Right atrium auricular region (tissue), 2 donors: Measurements from ENCODE around the gene STARD10. TPM values are rescaled to one million over a fixed set of nuclear protein-coding genes. Genes with fewer than 3 reads are reported as not detected.

Experiments used
- DNase-seq: peaks from one replicate; pipeline ENCODE4 v3.0.0-alpha.2; 2019; ENCODE audit warnings: low spot score
- H3K27ac ChIP-seq, 2 donors: fragments of 200-600 bp; sonication (generic); 1 replicate in 1 of 2; 2 replicates in 1 of 2; pipeline ENCODE4 v1.5.1; 2016 to 2019
- H3K27me3 ChIP-seq, 2 donors: fragments of 200-600 bp; sonication (generic); one replicate each; pipeline versions ENCODE4 v1.5.1 to v1.6.0; 2017 to 2019
- H3K36me3 ChIP-seq: fragments of 200-600 bp; sonication (generic); one replicate; pipeline ENCODE4 v1.5.1; 2016
- H3K4me1 ChIP-seq, 2 donors: fragments of 200-600 bp; sonication (generic); one replicate each; pipeline versions ENCODE4 v1.5.1 to v1.6.0; 2017 to 2019
- H3K4me3 ChIP-seq, 2 donors: fragments of 200-600 bp; sonication (generic); 1 replicate in 1 of 2; 2 replicates in 1 of 2; pipeline ENCODE4 v1.5.1; 2017 to 2019; ENCODE audit warnings: mild to moderate bottlenecking in 1 of 2, moderate library complexity in 1 of 2
- H3K9me3 ChIP-seq, 2 donors: fragments of 200-600 bp; sonication (generic); one replicate each; pipeline ENCODE4 v1.5.1; 2019
- CTCF ChIP-seq, 2 donors: fragments of 200-600 bp; sonication (generic); IDR thresholded peaks; one replicate each; pipeline ENCODE4 v1.5.1; 2019; ENCODE audit warnings: antibody characterized with exemption in 2 of 2
- total RNA-seq, 2 donors: library from RNA; depleted of rRNA; stranded (reverse); fragments of >200 nt; gene quantifications; one replicate each; pipeline ENCODE4 v1.1.0, GENCODE V29; 2016

Gene STARD10
- total RNA-seq, 2 donors from 2014 or later: 77.0 to 112 TPM

GRCh38 chr11:72738199-72739141 is 55.4 kb downstream of the STARD10 start:
- Histone ChIP-seq H3K27ac (peak overlapping the region; percentile 52 to 71), H3K4me1 (peaks cover 0 to 88% of the 10 kb centered on the region in 2 donors), H3K4me3 (peak overlapping the region; percentile 16 to 19), H3K27me3 (no peaks in the 10 kb centered on the region), H3K36me3 (no peaks in the 10 kb centered on the region), H3K9me3 (no peaks in the 10 kb centered on the region)
- no peak for TF ChIP-seq CTCF (IDR thresholded peaks at IDR 0.05)
- peak; percentile 79 for DNase-seq

GRCh38 chr11:72737336-72737735 is 56.5 kb downstream of the STARD10 start:
- Histone ChIP-seq H3K27ac (peak overlapping the region; percentile 68 to 71), H3K4me3 (no peak overlapping the region), H3K4me1 (peaks cover 0 to 78% of the 10 kb centered on the region in 2 donors), H3K36me3 (no peaks in the 10 kb centered on the region), H3K9me3 (no peaks in the 10 kb centered on the region), H3K27me3 (no peaks in the 10 kb centered on the region)
- no peak for DNase-seq
- TF ChIP-seq CTCF (IDR thresholded peaks at IDR 0.05): no peak

GRCh38 chr11:72736452-72737069 is 57.3 kb downstream of the STARD10 start:
- no peak for DNase-seq
- Histone ChIP-seq H3K36me3 (no peaks in the 10 kb centered on the region), H3K9me3 (no peaks in the 10 kb centered on the region), H3K27me3 (no peaks in the 10 kb centered on the region), H3K4me1 (peaks cover 0 to 70% of the 10 kb centered on the region in 2 donors), H3K27ac (peak overlapping the region; percentile 68 to 71), H3K4me3 (no peak overlapping the region)
- no peak for TF ChIP-seq CTCF (IDR thresholded peaks at IDR 0.05)

- TF ChIP-seq CTCF (IDR thresholded peaks at IDR 0.05): no peak
- Histone ChIP-seq H3K4me1 (peaks cover 0 to 60% of the 10 kb centered on the region in 2 donors), H3K36me3 (no peaks in the 10 kb centered on the region), H3K9me3 (no peaks in the 10 kb centered on the region), H3K4me3 (no peak overlapping the region), H3K27me3 (no peaks in the 10 kb centered on the region), H3K27ac (peak overlapping the region; percentile 68 to 71)
- no peak for DNase-seq
These were observed 58.3 kb downstream of the STARD10 start for GRCh38 chr11:72735495-72736027.

- Histone ChIP-seq H3K4me3 (no peak overlapping the region), H3K9me3 (no peaks in the 10 kb centered on the region), H3K36me3 (no peaks in the 10 kb centered on the region), H3K27ac (no peak overlapping the region), H3K4me1 (peaks cover 0 to 36% of the 10 kb centered on the region in 2 donors), H3K27me3 (no peaks in the 10 kb centered on the region)
- TF ChIP-seq CTCF (IDR thresholded peaks at IDR 0.05): no peak
- no peak for DNase-seq
These were observed 61.5 kb downstream of the STARD10 start for GRCh38 chr11:72732329-72732728.
